H9 (cell line): ENCODE measurements around the gene PREX1. TPM values are rescaled to one million over a fixed set of nuclear protein-coding genes. Genes with fewer than 3 reads are reported as not detected.

Experiments used
- DNase-seq: peaks from one replicate; pipeline ENCODE4 v3.0.0-alpha.2; 2017
- H2AFZ ChIP-seq: one replicate; pipeline ENCODE4 v1.6.1; 2013; ENCODE audit warnings: mild to moderate bottlenecking, low read length, control low read depth, moderate library complexity
- H2AK5ac ChIP-seq: 2 replicates; pipeline ENCODE4 v1.6.1; 2013; ENCODE audit warnings: low read length, control low read depth, mixed read lengths; ENCODE audit not compliant: insufficient read length
- H2BK120ac ChIP-seq: one replicate; pipeline ENCODE4 v1.6.1; 2013; ENCODE audit warnings: low read depth, mild to moderate bottlenecking, low read length, control low read depth, inconsistent platforms; ENCODE audit not compliant: poor library complexity, severe bottlenecking
- H2BK12ac ChIP-seq: 2 replicates; pipeline ENCODE4 v1.6.1; 2013; ENCODE audit warnings: low read length, control low read depth, mixed read lengths, low read depth; ENCODE audit not compliant: insufficient read length
- H2BK15ac ChIP-seq: 2 replicates; pipeline ENCODE4 v1.6.1; 2013; ENCODE audit warnings: low read depth, low read length, control low read depth
- H2BK20ac ChIP-seq: one replicate; pipeline ENCODE4 v1.6.1; 2013; ENCODE audit warnings: low read depth, mild to moderate bottlenecking, low read length, control low read depth, inconsistent platforms; ENCODE audit not compliant: poor library complexity, severe bottlenecking
- H2BK5ac ChIP-seq: 2 replicates; pipeline ENCODE4 v1.6.1; 2013; ENCODE audit warnings: low read length, control low read depth, mixed read lengths; ENCODE audit not compliant: insufficient read length
- H3K14ac ChIP-seq: 2 replicates; pipeline ENCODE4 v1.6.1; 2013; ENCODE audit warnings: low read length, control low read depth; ENCODE audit not compliant: insufficient read depth
- H3K18ac ChIP-seq: 2 replicates; pipeline ENCODE4 v1.6.1; 2013; ENCODE audit warnings: low read depth, mild to moderate bottlenecking, mixed read lengths, low read length, control low read depth; ENCODE audit not compliant: insufficient read length
- H3K23ac ChIP-seq: 2 replicates; pipeline ENCODE4 v1.6.1; 2013; ENCODE audit warnings: low read length, control low read depth, mixed read lengths, low read depth; ENCODE audit not compliant: insufficient read length
- H3K23me2 ChIP-seq: 2 replicates; pipeline ENCODE4 v1.6.1; 2013; ENCODE audit warnings: low read depth, mild to moderate bottlenecking, mixed read lengths, low read length, control low read depth; ENCODE audit not compliant: insufficient read length, poor library complexity, severe bottlenecking
- H3K27ac ChIP-seq: 2 replicates; pipeline ENCODE4 v1.5.1; 2013; ENCODE audit warnings: low read length, control low read depth, mixed read lengths, low read depth; ENCODE audit not compliant: insufficient read length
- H3K27me3 ChIP-seq: 2 replicates; pipeline ENCODE4 v1.6.1; 2013; ENCODE audit warnings: low read length, control low read depth, inconsistent platforms; ENCODE audit not compliant: insufficient read depth
- H3K4ac ChIP-seq: 2 replicates; pipeline ENCODE4 v1.6.1; 2013; ENCODE audit warnings: low read depth, mild to moderate bottlenecking, control low read depth, inconsistent platforms, low read length, moderate library complexity
- H3K4me1 ChIP-seq: 2 replicates; pipeline ENCODE4 v1.6.1; 2013; ENCODE audit warnings: low read length, control low read depth, inconsistent platforms; ENCODE audit not compliant: insufficient read depth
- H3K4me2 ChIP-seq: 2 replicates; pipeline ENCODE4 v1.6.1; 2013; ENCODE audit warnings: low read length, control low read depth, mixed read lengths; ENCODE audit not compliant: insufficient read length, insufficient read depth
- H3K56ac ChIP-seq: 2 replicates; pipeline ENCODE4 v1.6.1; 2013; ENCODE audit warnings: low read depth, mild to moderate bottlenecking, mixed read lengths, low read length, control low read depth; ENCODE audit not compliant: insufficient read length
- H3K79me1 ChIP-seq: 2 replicates; pipeline ENCODE4 v1.6.1; 2013; ENCODE audit warnings: low read depth, mild to moderate bottlenecking, moderate library complexity, low read length, control low read depth, inconsistent platforms; ENCODE audit not compliant: insufficient read depth, poor library complexity, severe bottlenecking
- H3K79me2 ChIP-seq: 2 replicates; pipeline ENCODE4 v1.6.1; 2013; ENCODE audit warnings: low read length, control low read depth, inconsistent platforms; ENCODE audit not compliant: insufficient read depth
- H3K9ac ChIP-seq: 2 replicates; pipeline ENCODE4 v1.6.1; 2013; ENCODE audit warnings: low read length, control low read depth, mixed read lengths; ENCODE audit not compliant: insufficient read length; ENCODE audit errors: extremely low read depth
- H3K9me3 ChIP-seq: one replicate; pipeline ENCODE4 v1.6.1; 2013; ENCODE audit warnings: low read depth, low read length, inconsistent platforms; ENCODE audit not compliant: control insufficient read depth
- H3T11ph ChIP-seq: one replicate; pipeline ENCODE4 v1.6.1; 2013; ENCODE audit warnings: mild to moderate bottlenecking, low read length, control low read depth, inconsistent platforms
- H4K20me1 ChIP-seq: one replicate; pipeline ENCODE4 v1.6.1; 2013; ENCODE audit not compliant: control insufficient read depth, insufficient read length, insufficient read depth
- H4K5ac ChIP-seq: 2 replicates; pipeline ENCODE4 v1.6.1; 2013; ENCODE audit warnings: low read depth, mild to moderate bottlenecking, mixed read lengths, low read length, control low read depth; ENCODE audit not compliant: insufficient read length
- H4K8ac ChIP-seq: replicated peaks from 2 replicates; pipeline ENCODE4 v1.6.1; 2013; ENCODE audit warnings: low read length, control low read depth, mixed read lengths, low read depth; ENCODE audit not compliant: insufficient read length
- H4K91ac ChIP-seq: 2 replicates; pipeline ENCODE4 v1.6.1; 2013; ENCODE audit warnings: low read depth, mild to moderate bottlenecking, moderate library complexity, mixed read lengths, low read length, control low read depth; ENCODE audit not compliant: insufficient read length
- H3K27ac Mint-ChIP-seq, 3 experiments: 2 replicates in 2 of 3; 3 replicates in 1 of 3; pipeline ENCODE4 v1.8.0; 2020 to 2021; ENCODE audit warnings: mixed read lengths in 3 of 3, mild to moderate bottlenecking in 1 of 3, moderate library complexity in 1 of 3
- H3K27me3 Mint-ChIP-seq: 2 replicates; pipeline ENCODE4 v1.8.0; 2021; ENCODE audit warnings: low read depth, mild to moderate bottlenecking, moderate library complexity, mixed read lengths
- H3K36me3 Mint-ChIP-seq, 3 experiments: 2 replicates in 2 of 3; 3 replicates in 1 of 3; pipeline ENCODE4 v1.8.0; 2020 to 2021; ENCODE audit warnings: low read depth in 3 of 3, mixed read lengths in 3 of 3; ENCODE audit not compliant: insufficient read depth in 1 of 3
- H3K4me1 Mint-ChIP-seq, 2 experiments: 2 replicates each; pipeline ENCODE4 v1.8.0; 2020; ENCODE audit warnings: mixed read lengths in 2 of 2
- H3K4me3 Mint-ChIP-seq, 2 experiments: 2 replicates in 1 of 2; 3 replicates in 1 of 2; pipeline ENCODE4 v1.8.0; 2020 to 2021; ENCODE audit warnings: mild to moderate bottlenecking in 2 of 2, mixed read lengths in 2 of 2, moderate library complexity in 1 of 2
- H3K9me3 Mint-ChIP-seq, 2 experiments: 2 replicates in 1 of 2; 3 replicates in 1 of 2; pipeline ENCODE4 v1.8.0; 2020; ENCODE audit warnings: mild to moderate bottlenecking in 2 of 2, mixed read lengths in 2 of 2, moderate library complexity in 1 of 2
- CTCF ChIP-seq: fragments of 200-600 bp; sonication (generic); conservative IDR thresholded peaks from 3 replicates; pipeline ENCODE4 v1.8.0; 2021; ENCODE audit warnings: antibody characterized with exemption, mild to moderate bottlenecking
- WGBS: extraction: QIAGEN DNeasy Blood & Tissue Kit; methylation state at CpG from one replicate; pipeline ENCODE4 v1.1.7; 2013; ENCODE audit warnings: missing lambda C conversion rate, low lambda C conversion rate, mixed read lengths; ENCODE audit not compliant: insufficient read length; ENCODE audit errors: extremely low coverage; 5-methylcytosine and 5-hydroxymethylcytosine counted together
- total RNA-seq: library from RNA; stranded (reverse); gene quantifications from 2 replicates; pipeline ENCODE4 v1.2.1, GENCODE V29; 2021

Gene PREX1
- total RNA-seq, 1 experiment from 2014 or later, result 6.6 TPM

GRCh38 chr20:48678421-48678820 lies 149.4 kb downstream of the PREX1 start:
- Histone ChIP-seq H2BK12ac (no peak overlapping the region), H4K8ac (no peak overlapping the region), H4K20me1 (no peaks in the 10 kb centered on the region), H3K23ac (no peak overlapping the region), H2AK5ac (no peak overlapping the region), H3K18ac (no peak overlapping the region), H2AFZ (no peak overlapping the region), H2BK5ac (no peak overlapping the region), H2BK15ac (no peak overlapping the region), H3K9ac (no peak overlapping the region), H3K23me2 (no peaks in the 10 kb centered on the region), H4K91ac (no peak overlapping the region), H3K56ac (no peak overlapping the region), H3K4me1 (peaks cover 2% of the 10 kb centered on the region; the same call in 1 of the 2 replicates), H3T11ph (no peak overlapping the region), H3K79me1 (no peaks in the 10 kb centered on the region), H2BK120ac (no peak overlapping the region), H3K4ac (no peak overlapping the region), H2BK20ac (no peak overlapping the region), H4K5ac (no peak overlapping the region), H3K79me2 (no peaks in the 10 kb centered on the region), H3K4me2 (no peak overlapping the region), H3K27me3 (no peaks in the 10 kb centered on the region), H3K27ac (no peak overlapping the region), H3K9me3 (no peaks in the 10 kb centered on the region), H3K14ac (no peak overlapping the region)
- Mint-ChIP-seq H3K27me3 (no peaks in the 10 kb centered on the region), H3K27ac (no peak overlapping the region), H3K9me3 (no peaks in the 10 kb centered on the region), H3K36me3 (peaks cover 0 to 5% (median 3%) of the 10 kb centered on the region in 3 experiments; a peak in 3 of 7 replicates), H3K4me1 (peaks cover 3 to 4% of the 10 kb centered on the region in 2 experiments; a peak in 3 of 4 replicates), H3K4me3 (no peak overlapping the region)
- no CpG with 5 or more reads among the region's 5 CpGs for WGBS
- DNase-seq, result no peak
- no peak for TF ChIP-seq CTCF
